ENCODE measurements around the gene CHST13.
A peak's percentile ranks its signal among the peaks of the same experiment; 100 is the strongest.

Gene CHST13

DNA sequence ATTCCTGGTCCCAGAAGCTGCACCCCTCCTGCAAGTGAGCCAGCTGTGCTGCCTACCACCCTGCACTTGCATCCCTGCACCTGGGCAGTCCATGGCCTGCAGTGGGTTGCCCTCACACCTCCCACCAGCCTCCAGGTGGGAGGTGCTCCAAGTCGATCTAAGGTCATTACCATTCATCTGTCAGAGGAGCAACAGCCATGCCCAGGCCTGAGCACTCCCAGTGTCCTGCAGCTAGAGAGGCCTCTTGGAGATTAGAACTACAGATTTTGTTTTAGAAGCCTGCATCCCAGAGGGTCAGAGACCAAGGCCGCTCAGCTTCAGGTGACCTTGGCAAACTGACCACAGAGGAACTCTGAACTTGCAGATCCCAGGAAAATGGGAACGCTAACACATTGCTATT, 39.3 kb upstream of the CHST13 start:
- TF ChIP-seq, protein P1, sequence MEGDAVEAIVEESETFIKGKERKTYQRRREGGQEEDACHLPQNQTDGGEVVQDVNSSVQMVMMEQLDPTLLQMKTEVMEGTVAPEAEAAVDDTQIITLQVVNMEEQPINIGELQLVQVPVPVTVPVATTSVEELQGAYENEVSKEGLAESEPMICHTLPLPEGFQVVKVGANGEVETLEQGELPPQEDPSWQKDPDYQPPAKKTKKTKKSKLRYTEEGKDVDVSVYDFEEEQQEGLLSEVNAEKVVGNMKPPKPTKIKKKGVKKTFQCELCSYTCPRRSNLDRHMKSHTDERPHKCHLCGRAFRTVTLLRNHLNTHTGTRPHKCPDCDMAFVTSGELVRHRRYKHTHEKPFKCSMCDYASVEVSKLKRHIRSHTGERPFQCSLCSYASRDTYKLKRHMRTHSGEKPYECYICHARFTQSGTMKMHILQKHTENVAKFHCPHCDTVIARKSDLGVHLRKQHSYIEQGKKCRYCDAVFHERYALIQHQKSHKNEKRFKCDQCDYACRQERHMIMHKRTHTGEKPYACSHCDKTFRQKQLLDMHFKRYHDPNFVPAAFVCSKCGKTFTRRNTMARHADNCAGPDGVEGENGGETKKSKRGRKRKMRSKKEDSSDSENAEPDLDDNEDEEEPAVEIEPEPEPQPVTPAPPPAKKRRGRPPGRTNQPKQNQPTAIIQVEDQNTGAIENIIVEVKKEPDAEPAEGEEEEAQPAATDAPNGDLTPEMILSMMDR (conservative IDR thresholded peaks at IDR 0.05) = no peak
- no peak overlapping the region for H3K27ac ChIP-seq

DNA sequence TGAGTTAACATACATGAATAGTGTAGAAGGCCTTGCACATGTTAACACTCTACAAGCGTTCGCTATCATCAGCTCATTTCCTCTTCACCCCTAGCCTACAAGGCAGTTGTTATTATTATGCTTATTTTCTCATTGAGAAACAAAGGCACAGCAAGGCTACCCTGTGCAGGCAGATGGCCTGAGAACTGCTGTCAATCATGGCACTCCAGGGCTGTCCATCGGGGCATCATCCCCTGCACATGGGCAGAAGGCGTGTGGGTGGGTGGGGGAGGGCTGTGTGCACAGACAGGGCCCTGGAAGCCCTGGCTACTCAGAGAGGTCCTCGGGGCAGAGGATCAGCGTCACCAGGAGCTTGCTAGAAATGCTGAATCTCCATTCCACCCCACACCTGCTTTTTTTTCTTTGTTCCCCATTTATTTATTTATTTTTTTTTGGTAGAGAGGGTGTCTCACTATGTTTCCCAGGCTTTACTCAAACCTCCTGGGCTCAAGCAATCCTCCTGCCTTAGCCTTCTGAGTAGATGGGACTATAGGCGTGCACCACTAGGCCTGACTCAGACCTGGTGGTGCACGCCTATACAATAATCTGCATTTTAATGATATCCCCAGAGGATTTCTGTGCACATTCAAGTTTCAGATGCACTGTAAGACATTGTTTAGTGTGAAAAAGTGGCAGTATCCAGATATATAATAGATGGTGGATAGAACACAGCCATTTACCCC, 38.6 kb upstream of the CHST13 start:
- H3K27ac ChIP-seq = no peak overlapping the region
- TF ChIP-seq, protein P1 (conservative IDR thresholded peaks at IDR 0.05) = no peak

DNA sequence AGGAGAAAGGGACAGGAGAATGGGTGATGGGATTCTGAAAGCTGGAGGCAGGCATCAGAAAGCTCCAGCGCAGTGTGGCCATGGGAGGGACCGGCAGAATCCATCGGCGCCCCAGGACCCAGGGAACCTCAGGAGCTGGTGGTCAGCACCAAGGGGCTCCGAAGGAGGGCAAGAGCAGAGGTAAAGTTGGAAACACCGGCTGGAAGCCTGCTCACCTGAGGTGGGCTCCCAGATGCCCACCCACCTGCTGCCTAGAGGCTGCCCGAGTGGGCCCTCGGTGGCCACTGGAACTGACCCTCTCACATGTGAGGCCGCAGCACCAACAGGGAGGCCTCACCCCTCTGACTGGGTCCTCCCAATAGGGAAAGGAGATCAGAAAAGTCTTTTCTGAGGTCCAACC, 38.0 kb upstream of the CHST13 start:
- no peak overlapping the region for H3K27ac ChIP-seq
- TF ChIP-seq, protein P1 (conservative IDR thresholded peaks at IDR 0.05) = no peak

DNA sequence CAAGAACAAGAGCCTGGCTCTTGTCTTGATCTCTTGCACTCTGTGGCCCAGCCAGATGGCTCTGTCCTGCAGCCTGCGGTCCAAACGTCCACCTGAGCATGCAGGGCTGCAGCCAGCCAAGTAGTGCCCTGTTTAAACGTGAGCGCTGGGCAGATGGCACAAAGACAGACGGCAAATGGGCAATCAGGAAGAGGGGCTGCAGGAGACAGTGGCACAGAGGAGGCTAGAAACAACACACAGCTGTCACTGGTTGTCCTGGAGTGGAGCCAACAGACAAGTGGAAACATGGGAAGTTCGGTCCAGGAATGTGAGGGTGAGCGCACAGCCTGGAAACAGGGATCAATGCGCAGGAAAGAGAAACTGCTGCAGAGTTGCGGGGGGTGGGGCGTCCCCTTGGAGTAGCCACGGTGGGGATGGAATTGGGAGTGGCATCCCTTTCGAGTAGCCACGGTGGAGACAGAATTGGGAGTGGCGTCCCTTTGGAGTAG, 37.6 kb upstream of the CHST13 start:
- TF ChIP-seq, protein P1 (conservative IDR thresholded peaks at IDR 0.05) = no peak
- peak overlapping the region; percentile 21; the same call in 1 of the 2 replicates for H3K27ac ChIP-seq

DNA sequence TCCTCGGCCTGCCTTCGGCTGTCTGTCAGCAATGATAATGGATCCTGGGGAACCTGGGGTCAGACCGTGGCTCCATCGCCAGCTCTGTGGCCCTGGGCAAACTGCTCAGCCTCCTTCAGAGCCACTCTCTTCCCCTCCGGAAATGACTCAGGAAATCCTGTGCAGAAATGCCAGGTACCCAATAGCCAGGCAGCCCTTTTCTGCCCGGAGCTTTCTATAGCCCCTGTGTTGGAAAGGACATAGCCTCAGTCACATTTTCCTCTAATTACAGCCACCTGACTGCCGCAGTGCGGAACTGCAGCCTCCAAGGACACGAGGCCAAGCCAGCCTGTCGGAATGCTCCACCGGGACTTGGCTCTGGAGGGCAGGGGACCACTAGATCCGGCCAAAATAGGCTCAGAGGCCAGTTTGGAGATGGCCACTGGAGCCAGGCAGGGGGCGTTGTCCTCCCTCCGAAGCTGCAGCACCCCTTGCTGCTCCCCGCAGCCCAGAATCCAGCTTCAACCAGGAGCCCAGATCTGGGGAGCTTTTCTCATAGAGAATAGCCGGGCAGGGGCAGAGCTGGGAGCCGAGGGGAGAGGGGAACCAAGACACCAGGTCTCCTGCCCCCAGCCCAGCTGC, 36.7 kb upstream of the CHST13 start:
- TF ChIP-seq, protein P1 (conservative IDR thresholded peaks at IDR 0.05) = peak; percentile 28; the same call in 1 of the 2 replicates
- peak overlapping the region; percentile 21 for H3K27ac ChIP-seq

DNA sequence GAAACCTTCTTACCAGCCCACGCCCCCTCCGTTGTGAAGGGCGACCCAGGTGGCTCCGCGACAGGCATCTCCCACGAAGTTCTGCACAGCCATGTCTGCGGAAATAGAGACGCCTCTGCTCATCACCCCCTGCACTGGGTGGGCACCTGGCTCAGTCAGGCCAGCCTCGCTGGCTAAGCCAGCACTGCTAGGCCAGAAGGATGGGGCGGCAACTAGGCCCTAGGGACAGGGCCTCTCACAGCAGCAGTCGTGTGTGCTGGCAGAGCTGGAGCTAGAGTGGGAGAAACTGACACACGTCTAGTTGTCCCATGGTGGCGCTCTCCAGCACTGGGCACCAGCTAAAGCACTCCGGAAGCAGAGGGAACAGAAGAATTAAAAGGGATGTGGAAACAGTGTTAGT, 35.8 kb upstream of the CHST13 start:
- TF ChIP-seq, protein P1 (conservative IDR thresholded peaks at IDR 0.05) = no peak
- H3K27ac ChIP-seq = no peak overlapping the region

DNA sequence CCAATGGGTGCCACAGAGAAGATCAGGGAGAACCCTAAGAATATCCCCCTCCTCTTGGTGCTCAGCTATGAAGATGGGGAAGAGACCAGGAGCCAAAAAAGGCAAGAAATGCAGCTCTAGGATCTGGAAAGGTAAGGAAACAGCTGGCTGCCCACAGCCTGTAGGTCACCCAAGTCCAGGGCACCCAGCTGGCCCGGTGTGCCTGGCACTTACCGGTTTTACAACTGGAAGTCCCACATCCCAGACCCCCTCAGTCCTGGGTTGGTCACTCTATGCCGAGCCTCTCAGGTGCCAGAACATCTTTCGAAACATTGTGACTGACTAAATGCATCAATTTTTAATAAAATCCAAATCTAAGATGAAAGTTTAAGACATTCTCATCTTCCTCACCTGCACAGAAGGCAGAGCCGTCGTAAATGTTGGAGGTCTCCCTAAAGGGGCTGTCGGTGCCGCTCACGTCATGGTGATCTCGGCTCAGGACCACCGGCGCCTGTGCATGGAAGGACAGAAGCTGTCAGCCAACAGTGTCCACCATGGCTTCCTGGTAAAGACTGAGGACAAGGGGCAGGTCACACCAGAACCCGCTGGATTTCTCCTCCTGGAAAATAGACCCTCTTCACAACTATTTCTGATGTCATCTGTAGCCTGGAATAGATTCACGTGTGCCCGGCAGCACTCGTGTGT, 34.9 kb upstream of the CHST13 start:
- TF ChIP-seq, protein P1 (conservative IDR thresholded peaks at IDR 0.05) = no peak
- H3K27ac ChIP-seq = no peak overlapping the region
